DOHH2 (cell line): ENCODE results near the gene GMDS.

Experiments used
- EZH2phosphoT487 ChIP-seq: fragments of 200-600 bp; sonication (generic); IDR thresholded peaks from 2 replicates; pipeline ENCODE4 v1.6.1; 2017; ENCODE audit warnings: borderline replicate concordance, mild to moderate bottlenecking, antibody characterized with exemption, low read length, moderate library complexity, mixed read lengths
- TF ChIP-seq, protein P1 (sequence below): fragments of 200-600 bp; sonication (generic); IDR thresholded peaks from one replicate; pipeline ENCODE4 v1.5.1; 2014; ENCODE audit warnings: antibody characterized with exemption, mild to moderate bottlenecking, low read depth, low read length; ENCODE audit not compliant: poor library complexity, severe bottlenecking

DNA sequence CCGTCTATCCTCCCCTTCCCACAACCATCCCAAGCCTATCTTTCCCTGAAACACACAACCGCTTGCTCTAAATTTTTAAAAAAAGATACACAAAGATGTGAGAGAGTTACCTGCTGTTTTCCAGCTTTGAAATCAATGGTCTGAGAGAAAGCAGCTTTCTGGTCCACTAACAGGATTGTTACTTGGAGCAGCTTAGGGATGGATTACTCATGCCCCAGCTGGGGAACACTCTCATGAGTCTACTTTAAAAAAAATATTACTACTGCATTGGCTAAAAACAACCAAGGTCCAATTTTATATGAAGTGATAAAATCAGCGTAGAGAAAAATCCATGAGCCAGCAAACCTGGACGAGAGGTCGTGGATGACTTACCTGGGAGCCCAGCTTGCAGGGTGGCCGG, 665.3 kb downstream of the GMDS start:
- TF ChIP-seq, protein P1, sequence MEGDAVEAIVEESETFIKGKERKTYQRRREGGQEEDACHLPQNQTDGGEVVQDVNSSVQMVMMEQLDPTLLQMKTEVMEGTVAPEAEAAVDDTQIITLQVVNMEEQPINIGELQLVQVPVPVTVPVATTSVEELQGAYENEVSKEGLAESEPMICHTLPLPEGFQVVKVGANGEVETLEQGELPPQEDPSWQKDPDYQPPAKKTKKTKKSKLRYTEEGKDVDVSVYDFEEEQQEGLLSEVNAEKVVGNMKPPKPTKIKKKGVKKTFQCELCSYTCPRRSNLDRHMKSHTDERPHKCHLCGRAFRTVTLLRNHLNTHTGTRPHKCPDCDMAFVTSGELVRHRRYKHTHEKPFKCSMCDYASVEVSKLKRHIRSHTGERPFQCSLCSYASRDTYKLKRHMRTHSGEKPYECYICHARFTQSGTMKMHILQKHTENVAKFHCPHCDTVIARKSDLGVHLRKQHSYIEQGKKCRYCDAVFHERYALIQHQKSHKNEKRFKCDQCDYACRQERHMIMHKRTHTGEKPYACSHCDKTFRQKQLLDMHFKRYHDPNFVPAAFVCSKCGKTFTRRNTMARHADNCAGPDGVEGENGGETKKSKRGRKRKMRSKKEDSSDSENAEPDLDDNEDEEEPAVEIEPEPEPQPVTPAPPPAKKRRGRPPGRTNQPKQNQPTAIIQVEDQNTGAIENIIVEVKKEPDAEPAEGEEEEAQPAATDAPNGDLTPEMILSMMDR, result no peak
- no peak for TF ChIP-seq EZH2phosphoT487
